Mucosa of descending colon (tissue), 3 donors: ENCODE data around the gene PHF21A. TPM values are rescaled to one million over a fixed set of nuclear protein-coding genes. Genes with fewer than 3 reads are reported as not detected.
A peak's percentile ranks its signal among the peaks of the same experiment; 100 is the strongest.

Source experiments
- ATAC-seq: fragments of 200-7000 bp; cut with Tn5 transposase; one replicate; pipeline ENCODE4 v1.9.1; 2020; ENCODE audit warnings: mild to moderate bottlenecking, moderate library complexity
- DNase-seq, 3 donors: peaks; one replicate each; pipeline ENCODE4 v3.0.0-alpha.2; 2020
- H3K36me3 ChIP-seq: fragments of 200-600 bp; one replicate; pipeline ENCODE4 v1.8.0; 2021; ENCODE audit warnings: low read depth, mild to moderate bottlenecking
- H3K4me1 ChIP-seq: fragments of 200-600 bp; one replicate; pipeline ENCODE4 v1.8.0; 2021; ENCODE audit warnings: low read depth, mild to moderate bottlenecking
- H3K4me3 ChIP-seq: fragments of 200-600 bp; one replicate; pipeline ENCODE4 v1.8.0; 2021; ENCODE audit warnings: mild to moderate bottlenecking
- H3K9me3 ChIP-seq: fragments of 200-600 bp; one replicate; pipeline ENCODE4 v1.8.0; 2021; ENCODE audit warnings: mild to moderate bottlenecking
- CTCF ChIP-seq: fragments of 200-600 bp; IDR thresholded peaks from one replicate; pipeline ENCODE4 v1.8.0; 2022; ENCODE audit warnings: antibody characterized with exemption, mild to moderate bottlenecking
- intact Hi-C, 2 donors: fragments of 100-400 bp; cut with DNase I in 1 of 2; cut with micrococcal nuclease in 1 of 2; formaldehyde crosslinking; loops; one replicate each; pipeline versions ENCODE4 v1.11.0 to v1.11.1; 2022; cut with DNase I, micrococcal nuclease
- total RNA-seq, 3 donors: library from RNA; stranded (reverse); fragmentation: NEBNext Ultra II Directional in 2 of 3; extraction: Animal tissue kit (Norgen Biotek cat#: 25700) in 2 of 3; gene quantifications; one replicate each; pipeline versions ENCODE4 v1.2.1 to v1.2.4, GENCODE V29; 2021 to 2023
- donor health status: DM: no; HTN: no; CAD: no; lungs with moderate emphysema.
- donor health status: DM: no; HTN: no; CAD: no.
- donor health status: DM: no; HTN: yes; CAD: no.

PHF21A gene
- total RNA-seq, 3 donors from 2014 or later: 20.3 to 78.1 (median 23.3) TPM

- no peak for TF ChIP-seq CTCF
- DNase-seq (no peak), ATAC-seq (no peak)
- Histone ChIP-seq H3K4me1 (no peaks in the 10 kb centered on the region), H3K9me3 (no peaks in the 10 kb centered on the region), H3K4me3 (no peak overlapping the region), H3K36me3 (no peaks in the 10 kb centered on the region)
- intact Hi-C loops: loop anchor here in 1 of 2 donors (5.0 kb wide), 1 partner anchor 38 kb away; no protein-coding TSS in a partner anchor
These were observed 152.4 kb downstream of the PHF21A start for GRCh38 chr11:45968901-45969300.

GRCh38 chr11:45967506-45967905, 153.7 kb downstream of the PHF21A start:
- TF ChIP-seq CTCF: no peak
- no peak overlapping the region for H3K4me3 ChIP-seq
- intact Hi-C loops: loop anchor here in 1 of 2 donors (5.0 kb wide), 1 partner anchor 40 kb away; no protein-coding TSS in a partner anchor
- H3K36me3 ChIP-seq: no peaks in the 10 kb centered on the region
- DNase-seq (no peak), ATAC-seq (no peak)
- no peaks in the 10 kb centered on the region for H3K4me1 ChIP-seq
- no peaks in the 10 kb centered on the region for H3K9me3 ChIP-seq

- TF ChIP-seq CTCF: peak; percentile 64
- Histone ChIP-seq H3K36me3 (no peaks in the 10 kb centered on the region), H3K4me1 (no peaks in the 10 kb centered on the region), H3K4me3 (no peak overlapping the region), H3K9me3 (no peaks in the 10 kb centered on the region)
- DNase-seq (peak in 2 of 3 donors; percentile 36 to 48), ATAC-seq (peak; percentile 98)
- intact Hi-C loops: loop anchor here (1.0 to 5.0 kb wide), 2 partner anchors 41 to 42 kb away; no protein-coding TSS in a partner anchor
These were observed 156.3 kb downstream of the PHF21A start for GRCh38 chr11:45964911-45965389.

- ATAC-seq: no peak
- intact Hi-C loops: no loop called here
- no peak for TF ChIP-seq CTCF
These were observed 159.5 kb downstream of the PHF21A start for GRCh38 chr11:45961751-45962240.

GRCh38 chr11:45960387-45961095, 160.7 kb downstream of the PHF21A start:
- no peaks in the 10 kb centered on the region for H3K9me3 ChIP-seq
- H3K4me1 ChIP-seq: no peaks in the 10 kb centered on the region
- H3K36me3 ChIP-seq: no peaks in the 10 kb centered on the region
- no peak for DNase-seq
- intact Hi-C loops: no loop called here
- H3K4me3 ChIP-seq: no peak overlapping the region
- no peak for TF ChIP-seq CTCF
- ATAC-seq: no peak

More at GRCh38 chr11:45961751-45962240, 159.5 kb downstream of the PHF21A start:
- no peaks in the 10 kb centered on the region for H3K9me3 ChIP-seq
- H3K4me3 ChIP-seq: no peak overlapping the region
- no peaks in the 10 kb centered on the region for H3K4me1 ChIP-seq
- no peaks in the 10 kb centered on the region for H3K36me3 ChIP-seq
- no peak for DNase-seq
